Measurements from ENCODE around the gene RNF44.
"Not testable (repeated sequence)": the region's sequence is repeated elsewhere in the genome, so short reads cannot be mapped to it uniquely, and the experiment has no call there.

RNF44 gene

DNA sequence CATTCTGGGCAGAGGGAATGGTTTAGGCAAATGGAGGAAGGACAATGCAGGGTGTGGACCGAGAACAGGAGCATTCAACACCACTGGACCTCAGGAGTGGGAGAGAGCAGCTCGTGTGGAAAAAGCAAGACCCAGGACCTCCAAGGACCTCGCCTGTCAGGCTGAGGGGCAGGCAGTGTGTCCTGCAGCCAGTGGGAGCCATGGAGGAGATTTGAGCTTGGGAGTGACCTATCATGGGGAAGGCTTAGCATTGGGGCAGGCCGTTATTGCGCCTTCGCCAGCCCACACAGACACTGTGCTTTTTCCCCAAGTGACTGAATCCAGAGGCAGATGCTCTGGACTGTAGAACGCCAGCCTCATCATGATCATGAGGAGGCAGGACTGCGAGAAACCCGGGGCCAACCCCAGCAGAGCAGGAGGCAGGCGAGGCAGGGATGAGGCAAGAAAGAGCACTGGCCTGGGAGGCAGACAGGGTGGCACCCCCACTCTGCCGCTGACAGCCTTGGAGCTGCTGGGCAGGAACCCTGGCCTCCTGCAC is 15.2 kb upstream of the RNF44 start:
- DNase-seq (ENCODE audit: low read depth in 2 of 2): no peak

DNA sequence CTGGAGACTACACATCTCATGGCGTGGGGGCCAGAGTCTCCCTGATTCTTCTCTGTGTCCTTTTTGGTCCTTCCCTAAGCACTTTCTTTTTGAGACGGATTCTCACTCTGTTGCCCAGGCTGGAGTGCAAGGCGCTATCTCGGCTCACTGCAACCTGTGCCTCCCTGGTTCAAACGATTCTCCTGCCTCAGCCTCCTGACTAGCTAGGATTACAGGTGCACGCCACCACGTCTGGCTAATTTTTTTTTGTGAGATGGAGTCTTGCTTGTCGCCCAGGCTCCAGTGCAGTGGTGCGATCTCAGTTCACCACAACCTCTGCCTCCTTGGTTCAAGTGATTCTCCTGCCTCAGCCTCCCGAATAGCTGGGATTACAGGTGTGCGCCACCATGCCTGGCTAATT is 13.7 kb upstream of the RNF44 start:
- not testable (repeated sequence) for DNase-seq (ENCODE audit: low read depth in 2 of 2)

DNA sequence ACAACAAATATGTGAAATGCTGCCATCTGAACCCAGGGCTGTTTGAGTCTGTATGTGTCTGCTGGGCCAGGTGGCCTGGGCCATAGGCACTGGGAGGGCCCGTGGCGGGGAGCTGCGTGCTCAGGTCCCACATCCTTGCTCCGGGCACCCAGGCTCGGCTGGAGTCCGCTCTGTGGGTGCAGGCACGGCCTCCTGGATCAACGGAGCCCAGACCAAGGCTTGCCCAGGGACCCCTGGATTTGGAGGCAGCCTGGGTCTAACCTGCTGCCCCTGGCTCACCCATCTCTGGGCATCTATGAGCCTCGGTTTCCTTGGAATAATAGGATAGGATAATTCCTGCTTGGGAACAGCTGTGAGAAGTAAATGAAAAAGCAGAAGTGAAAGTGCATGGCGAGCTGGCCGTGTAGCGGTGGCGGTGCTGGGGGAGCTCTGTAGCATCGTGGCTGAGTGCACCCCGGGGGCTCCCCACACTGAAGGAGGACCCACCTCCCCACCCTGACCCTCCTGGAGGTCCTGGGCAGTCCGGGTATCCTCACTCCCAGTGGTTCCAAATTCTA is 13.2 kb upstream of the RNF44 start:
- no peak for DNase-seq (ENCODE audit: low read depth in 2 of 2)

DNA sequence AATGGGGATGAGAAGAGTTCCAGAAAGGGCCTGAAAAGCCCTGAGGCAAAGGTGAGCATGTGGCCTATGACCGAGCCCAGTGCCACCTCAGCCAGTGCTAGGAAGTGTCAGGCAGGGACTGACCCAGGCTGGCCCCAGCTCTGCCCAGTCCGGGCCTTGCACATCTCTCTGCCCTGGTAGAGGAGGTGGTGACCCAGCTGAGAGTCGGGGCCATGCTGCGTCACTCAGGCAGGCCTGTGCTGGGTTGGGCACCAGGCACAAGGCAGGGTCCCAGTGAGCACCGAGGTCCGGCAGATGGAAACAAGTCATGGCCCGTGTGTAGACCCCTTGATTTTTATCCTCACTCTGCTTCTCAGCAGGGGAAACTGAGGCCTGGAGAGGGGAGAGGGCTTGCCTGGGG is 12.7 kb upstream of the RNF44 start:
- no peak for DNase-seq (ENCODE audit: low read depth in 2 of 2)

DNA sequence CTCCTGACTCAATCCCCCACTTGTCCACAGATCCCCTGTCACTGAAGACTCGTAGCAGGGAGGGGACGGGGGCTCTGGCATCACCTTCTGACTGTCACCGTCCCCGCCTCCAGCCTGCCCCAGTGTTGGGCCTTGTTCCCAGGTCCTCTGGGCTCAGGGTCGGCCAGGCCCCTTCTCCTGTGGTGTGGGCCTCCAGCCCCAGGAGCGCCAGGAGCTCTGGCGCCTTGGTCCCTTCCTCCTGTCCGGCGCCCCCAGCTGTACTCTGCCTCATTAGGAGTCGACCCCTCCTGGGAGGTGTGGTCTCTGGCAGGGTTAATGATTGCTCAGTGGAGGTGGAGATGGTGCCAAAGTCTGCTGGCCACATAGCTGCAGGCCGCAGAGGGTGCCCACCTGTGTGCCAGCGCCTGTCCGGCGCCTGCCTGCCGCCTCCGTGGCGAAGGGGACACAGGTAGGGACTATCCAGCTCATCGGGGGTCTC is 11.8 kb upstream of the RNF44 start, which contains the start of gene CDHR2:
Gene CDHR2 (plus strand): TSS at position 376 of the 478 bp plus-strand sequence. CDS start 16,011 bp downstream, outside the sequence.
- DNase-seq (ENCODE audit: low read depth in 2 of 2): no peak

DNA sequence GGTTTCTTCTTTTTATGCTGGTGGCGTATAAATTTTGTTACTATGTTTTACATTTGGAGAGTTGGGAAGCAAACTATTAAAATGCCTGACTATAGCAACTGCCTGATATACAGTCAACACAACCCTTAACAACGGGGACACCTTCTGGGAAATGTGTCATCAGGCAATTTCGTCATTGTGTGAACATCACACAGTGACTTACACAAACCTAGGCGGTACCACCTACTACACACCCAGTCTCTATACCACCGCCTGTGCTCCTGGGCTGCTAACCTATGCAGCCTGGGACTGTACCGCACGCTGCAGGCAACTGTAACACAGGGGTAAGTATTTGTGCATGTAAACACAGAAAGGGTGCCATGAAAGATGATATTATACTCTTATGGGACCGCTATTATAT is 10.6 kb upstream of the RNF44 start:
- DNase-seq (ENCODE audit: low read depth in 2 of 2): no peak

DNA sequence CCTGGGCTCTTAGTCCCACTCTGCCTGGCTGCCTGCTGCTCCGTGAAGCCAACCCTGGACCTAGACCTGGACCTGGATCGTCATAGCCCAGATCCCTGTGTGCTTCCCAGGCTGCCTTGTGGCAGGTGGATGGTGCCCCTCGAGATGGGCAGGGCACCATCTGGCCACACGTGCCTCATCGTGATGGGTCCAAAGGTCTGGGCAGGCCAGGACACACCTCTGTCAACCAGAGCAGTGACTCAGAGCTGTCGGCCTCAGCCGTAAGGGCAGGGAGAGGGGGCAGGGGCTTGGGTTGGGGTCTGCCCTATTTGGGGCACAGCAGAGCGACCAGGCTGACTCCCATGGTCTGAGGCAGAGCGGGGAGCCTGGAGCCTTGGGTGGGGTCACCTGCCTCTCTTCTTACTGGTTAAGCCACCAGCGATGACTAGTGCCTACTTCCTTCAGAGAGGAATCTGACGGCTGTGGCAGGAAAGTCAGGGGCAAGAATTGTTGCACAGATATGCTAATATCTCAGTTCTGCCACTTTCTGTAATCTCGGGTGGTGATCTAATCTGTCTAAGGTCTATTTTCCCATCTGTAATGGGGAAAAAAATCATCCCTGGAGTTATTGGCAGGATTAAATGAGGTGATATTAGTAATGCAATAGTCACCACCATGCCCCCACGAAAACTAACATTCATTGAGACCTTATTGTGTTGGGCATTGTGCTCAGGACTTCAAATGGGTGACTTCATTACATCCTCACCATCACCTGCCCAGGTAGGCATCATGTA is 8.7 kb upstream of the RNF44 start:
- DNase-seq (ENCODE audit: low read depth in 2 of 2): no peak

DNA sequence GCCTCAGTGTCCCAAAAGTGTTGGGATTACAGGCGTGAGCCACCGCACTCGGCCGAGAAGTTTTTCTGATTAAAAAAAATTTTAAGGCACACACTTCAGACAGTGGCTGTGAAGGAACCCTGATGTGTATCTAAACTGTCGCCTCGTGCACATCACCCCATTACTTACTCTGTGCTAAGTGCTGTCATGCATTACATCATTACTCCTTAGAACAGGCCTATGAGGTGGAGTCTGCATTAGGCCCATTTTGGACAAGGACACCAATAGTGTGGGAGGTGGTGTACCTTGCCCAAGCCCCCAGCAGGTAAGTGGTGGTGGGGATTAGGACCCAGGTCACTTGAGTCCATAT is 8.2 kb upstream of the RNF44 start:
- DNase-seq (ENCODE audit: low read depth in 2 of 2): no peak

DNA sequence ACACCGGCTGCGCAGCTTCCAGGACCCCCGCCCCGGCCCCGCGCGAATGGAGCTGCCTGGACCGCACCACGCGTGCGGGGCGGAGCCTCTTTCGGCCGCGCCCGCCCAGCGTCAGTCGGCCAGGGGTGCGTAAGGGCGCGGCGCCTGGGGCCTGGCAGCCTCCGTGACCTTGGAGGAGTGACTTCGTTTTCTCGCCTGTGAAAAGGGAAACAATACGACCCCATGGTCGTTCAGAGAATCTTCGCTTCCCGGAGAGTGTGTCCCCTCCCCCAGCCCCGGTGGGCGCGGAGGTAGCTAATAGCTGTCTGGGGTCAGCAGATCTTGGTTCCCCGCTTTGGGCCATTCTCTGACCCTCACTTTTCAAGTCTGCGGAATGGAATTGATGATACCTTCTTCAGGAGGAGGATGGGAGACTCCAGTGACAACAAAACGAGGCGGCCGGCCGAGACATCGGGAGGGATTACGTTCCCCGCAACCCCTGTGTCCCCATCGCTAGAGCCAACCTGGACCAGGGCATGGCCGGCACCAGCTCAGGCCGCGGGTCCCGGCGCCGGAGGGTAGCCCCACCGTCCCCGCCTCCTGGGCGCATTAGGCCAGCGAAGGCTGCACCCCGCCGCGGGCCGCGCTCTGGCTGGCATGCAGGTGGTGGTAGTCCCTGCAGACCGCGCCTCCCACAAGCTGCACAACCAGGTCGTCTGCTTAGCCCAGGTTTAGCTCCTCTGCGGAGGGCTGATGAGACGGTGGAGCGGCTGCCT is 6.4 kb upstream of the RNF44 start:
- peak in 1 of 2 donors; percentile 45 for DNase-seq (ENCODE audit: low read depth in 2 of 2)

DNA sequence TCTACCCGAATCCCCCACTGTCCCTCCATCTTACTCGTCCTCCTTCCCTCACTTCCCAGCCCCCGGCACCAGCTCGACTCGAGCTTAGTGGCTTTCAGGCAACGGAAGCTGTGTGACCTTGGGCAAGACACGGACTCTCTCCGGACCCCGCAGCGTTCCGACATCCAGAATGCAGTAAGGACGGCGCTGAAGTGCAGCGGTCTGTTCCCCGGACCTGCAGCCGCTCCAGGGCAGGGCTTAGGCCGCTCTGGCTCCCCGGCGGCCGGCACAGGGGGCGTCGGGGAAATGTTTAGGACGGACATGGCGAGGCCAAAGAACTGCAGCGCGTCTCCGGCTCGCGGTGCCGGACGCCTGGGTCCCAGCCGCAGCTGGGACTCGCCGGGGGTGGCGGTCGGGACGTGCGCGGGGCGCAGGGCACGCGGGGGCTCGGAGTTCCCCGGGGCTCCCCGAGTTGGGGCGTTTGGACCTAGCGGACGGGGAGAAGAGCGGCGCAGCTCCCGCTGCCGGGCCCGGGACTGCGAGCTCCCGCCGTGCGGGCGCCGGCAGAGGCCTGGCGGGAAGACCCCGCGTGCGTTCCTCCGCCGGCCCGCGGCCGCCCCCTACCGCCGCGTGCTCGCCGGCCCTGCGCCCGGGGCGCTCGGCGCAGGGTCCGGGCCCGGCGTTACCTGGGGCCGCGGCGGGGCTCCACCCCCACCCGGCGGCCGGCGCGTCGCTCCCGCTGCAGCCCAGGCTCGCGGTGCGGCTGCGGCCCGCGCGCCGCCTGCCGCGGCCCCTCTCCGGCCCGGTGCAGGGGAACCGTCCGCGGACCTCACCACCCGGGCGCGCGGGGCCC is 5.6 kb upstream of the RNF44 start:
- DNase-seq (ENCODE audit: low read depth in 2 of 2): no peak

DNA sequence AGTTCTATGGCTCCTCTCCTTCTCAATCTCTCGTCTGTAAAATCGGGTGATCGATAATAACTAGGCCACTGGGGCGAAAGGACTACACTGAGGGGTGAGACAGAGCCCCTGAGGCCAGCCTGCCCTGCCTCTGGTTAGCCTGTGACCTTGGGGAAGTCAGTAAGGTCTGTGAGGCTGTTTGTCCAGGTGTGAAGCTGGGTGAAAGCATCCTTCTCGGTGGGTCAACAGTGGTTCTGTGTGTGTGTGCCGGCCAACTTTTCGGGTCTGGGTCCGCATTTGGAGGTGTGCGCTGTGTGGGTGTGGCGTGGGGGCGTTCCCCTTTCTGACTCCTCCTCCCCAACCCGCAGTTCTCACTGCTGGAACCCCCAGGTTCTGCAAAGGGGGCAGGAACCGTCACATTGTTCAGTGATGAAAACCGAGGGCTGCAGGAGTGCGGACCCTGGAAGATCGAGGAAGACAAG is 5.0 kb upstream of the RNF44 start:
- peak in 1 of 2 donors; percentile 47 for DNase-seq (ENCODE audit: low read depth in 2 of 2)

DNA sequence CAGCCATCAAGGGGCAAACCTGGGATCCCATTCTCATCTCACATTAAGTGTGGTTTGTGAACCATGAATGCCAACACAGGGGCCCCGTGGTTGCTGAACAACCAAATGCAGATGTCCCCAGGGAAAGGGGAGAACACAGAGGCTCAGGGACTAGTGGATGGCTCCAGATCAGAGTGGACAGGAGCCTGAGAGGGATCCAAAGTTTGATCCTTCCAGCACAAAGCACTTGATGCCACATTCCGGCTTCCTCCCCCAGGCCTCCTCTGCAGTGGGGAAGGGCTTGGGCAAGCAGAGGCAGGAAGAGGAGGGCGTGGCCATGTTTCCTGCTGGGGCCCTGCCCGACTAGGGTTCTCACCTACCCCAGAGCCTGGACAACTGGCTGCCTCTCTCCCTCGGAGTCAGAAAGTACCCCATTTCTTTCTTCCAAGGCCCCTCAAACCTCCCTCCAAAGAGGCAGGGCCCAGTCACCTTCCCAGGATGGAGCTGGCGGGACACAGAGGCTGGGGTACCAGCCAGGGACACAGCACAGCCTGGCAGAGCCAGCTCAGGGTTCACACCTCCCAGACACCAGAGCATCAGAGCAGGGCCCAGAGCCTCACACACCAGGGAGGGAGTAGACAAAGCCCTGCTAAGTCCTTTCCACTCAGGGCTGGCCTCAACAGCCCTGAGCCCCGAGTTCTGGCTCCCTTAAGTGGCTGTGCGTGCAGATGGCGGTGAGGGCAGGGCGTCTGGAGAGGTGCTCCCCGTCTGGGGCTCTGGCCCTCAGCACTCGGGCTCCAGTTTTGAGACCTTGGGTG is 4.3 kb upstream of the RNF44 start:
- DNase-seq (ENCODE audit: low read depth in 2 of 2): peak in 1 of 2 donors; percentile 55

DNA sequence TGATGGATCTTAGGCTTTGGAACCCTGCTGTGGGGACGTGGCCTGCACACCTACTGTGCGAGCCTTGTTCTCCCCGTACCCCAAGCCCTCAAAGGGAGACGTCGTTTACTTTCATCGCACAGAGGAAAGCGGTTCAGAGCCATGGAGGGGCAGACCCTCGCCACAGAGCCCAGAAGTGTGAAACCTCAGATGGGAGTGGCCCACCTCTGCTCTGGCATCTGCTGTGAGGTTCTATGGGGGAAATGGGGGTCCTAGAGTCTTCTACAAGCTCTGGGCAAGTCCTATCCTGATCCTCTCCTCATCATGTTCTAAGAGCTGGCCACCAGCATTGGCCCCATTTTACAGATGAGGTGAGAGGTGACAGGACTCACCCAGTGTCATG is 3.7 kb upstream of the RNF44 start:
- DNase-seq (ENCODE audit: low read depth in 2 of 2): no peak

DNA sequence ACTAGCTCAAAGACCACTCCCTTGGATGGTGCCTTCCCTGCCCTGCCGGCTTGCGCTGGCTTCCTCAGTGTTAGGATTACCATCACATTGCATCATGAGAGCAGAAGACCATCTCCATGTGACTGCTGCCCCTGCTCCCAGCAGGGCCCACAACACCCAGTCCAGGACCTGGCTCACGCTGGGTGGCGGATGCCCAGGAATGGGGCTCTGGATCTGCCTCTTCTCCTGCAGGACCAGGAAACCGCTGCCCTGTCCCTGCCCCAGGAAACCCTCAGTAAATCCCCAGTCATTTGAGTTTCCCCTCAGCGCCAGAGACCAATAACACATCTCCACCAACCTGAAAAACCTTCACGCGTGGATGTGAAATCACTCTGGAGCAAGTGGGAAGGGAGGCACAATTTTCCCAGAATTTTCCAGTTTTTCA is 3.3 kb upstream of the RNF44 start:
- no peak for DNase-seq (ENCODE audit: low read depth in 2 of 2)

DNA sequence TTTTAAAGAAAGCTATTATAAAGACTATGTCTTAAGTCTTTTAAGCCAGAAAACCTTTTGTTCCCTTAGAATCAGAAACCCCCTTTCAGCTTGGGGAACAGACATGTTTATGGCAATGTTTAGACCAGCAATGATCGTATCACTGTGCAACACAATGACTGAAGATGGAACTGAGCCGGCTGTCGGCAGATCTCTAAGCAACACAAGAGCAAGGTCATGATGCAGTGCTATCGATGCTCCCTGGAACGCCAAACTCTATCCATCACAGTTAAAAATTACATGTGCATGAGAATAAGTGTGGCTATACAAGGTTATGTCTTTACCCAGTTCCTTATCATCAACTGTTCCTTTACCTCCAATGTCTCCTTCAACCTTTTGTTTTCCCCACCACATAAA is 1.8 kb upstream of the RNF44 start:
- no peak for DNase-seq (ENCODE audit: low read depth in 2 of 2)

DNA sequence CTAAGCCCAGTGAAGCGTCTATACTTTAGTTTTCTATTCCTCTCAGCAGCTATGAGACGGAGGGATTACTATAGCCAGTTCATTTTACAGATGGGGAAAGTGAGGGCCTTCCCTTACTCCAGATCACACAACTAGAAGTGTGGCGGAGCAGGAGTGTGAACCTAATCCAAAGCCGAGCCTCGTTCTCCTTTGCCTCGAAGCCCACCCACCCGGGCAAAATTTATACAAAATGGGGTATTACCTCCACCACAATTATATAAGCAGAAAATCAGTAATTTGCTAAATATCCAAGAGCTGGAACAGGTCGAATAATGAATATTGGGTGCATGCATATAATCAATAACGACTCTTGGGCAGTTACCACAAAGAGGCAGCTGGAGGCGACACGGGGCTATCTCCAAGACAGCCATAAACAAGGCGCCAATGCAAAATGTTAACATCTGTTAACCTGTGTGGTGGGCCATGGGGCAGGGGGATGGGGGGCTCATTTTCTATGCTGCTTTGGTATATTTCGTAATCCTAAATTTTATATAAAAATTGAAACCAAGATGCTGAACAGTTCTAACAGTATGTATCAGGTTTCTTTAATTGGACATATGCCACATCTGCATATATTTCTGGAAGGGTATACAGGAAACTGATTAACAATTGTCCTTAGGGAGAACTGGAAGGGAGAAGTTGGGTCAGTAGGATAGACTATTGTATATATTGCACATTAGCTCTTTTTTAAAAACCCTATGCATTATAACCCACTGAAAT is 1.2 kb upstream of the RNF44 start:
- DNase-seq (ENCODE audit: low read depth in 2 of 2): no peak

DNA sequence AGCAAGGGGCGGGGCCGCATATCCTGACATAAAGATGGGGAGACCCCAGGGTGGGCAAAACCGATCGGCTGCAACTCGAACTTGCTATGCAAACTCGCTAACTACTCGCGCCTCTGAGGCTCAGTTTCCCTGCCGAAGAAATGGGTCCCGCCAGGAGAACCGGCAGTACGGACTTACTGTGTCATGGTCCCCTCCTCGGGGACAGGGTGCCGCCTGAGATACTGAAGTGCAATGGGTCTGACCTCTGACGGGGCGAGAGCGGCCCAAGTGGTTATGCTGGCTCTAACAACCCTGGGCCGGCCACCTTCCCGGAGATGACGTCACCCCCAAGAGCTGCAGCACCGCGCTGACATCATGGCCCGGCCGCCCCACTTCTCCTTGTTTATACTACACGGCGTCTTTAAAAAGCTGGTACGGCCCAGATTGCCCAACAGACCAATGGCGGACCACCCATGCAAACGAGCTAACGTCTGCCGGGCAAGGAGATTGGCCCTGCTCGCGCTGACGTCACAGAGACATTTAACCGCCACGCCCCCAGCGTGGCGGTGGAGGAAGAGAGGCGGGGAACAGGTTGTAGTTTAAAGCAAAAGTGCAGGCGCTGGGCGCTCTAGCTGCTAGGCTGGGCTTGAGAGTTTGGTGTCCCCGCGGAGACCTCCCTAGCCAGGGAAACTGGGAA is 490 bp upstream of the RNF44 start:
- DNase-seq (ENCODE audit: low read depth in 2 of 2): peak; percentile 91 to 94

DNA sequence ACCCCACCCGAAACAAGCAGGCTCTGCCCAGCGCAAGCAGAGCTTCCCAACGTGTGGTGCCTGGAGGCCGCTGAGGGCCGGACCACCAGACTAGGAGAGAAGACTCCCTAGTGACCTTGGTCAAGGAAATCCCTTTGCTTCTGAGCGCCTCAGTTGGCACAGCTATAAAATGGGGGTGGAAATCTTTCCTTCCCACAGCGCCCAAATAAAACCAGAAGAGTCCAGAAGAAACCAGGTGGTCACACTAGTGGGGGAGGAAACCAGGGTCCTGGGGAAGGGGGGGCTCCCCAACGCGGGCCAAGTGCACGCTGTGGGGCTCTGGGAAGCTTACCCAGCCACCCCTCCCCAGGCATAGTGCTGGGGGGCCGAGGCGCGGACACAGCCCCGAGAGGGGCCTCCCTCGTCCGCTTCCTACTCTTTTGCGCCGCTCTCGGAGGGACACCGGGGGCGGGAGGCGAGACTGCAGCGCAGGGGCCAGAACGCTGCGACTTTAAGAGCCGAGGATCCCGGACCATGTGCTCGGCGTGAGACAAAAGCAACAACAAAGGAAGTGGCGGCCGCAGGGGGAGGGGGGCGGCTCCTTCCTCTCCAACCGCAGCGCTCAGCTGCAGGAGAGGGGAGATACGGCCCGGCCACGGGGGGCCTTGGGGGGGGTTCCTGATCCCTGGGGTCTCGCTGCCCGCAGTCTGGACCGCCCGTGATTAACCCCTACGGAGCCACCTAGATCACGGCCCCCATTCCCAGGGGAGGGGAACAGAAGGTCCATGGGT is 885 bp downstream of the RNF44 start:
- peak; percentile 71 to 75 for DNase-seq (ENCODE audit: low read depth in 2 of 2)
